Osteoblast (primary cell): ENCODE measurements around the gene PCDHA2. TPM values are rescaled to one million over a fixed set of nuclear protein-coding genes. Genes with fewer than 3 reads are reported as not detected.
"Not testable (repeated sequence)": the region's sequence is repeated elsewhere in the genome, so short reads cannot be mapped to it uniquely, and the experiment has no call there.

Experiments
- DNase-seq: peaks from one replicate; pipeline ENCODE4 v3.0.0; 2011; ENCODE audit warnings: low spot score, mixed read lengths; ENCODE audit not compliant: insufficient read length; ENCODE audit errors: missing footprints
- H2AFZ ChIP-seq: 2 replicates; pipeline ENCODE4 v1.6.0; 2011; ENCODE audit warnings: mild to moderate bottlenecking, low read length
- H3K27ac ChIP-seq: 2 replicates; pipeline ENCODE4 v1.5.1; 2011; ENCODE audit warnings: mild to moderate bottlenecking, low read depth, low read length, moderate library complexity
- H3K27me3 ChIP-seq: 2 replicates; pipeline ENCODE4 v1.6.0; 2012; ENCODE audit warnings: mild to moderate bottlenecking, control low read depth, inconsistent platforms, low read length, moderate library complexity; ENCODE audit not compliant: insufficient read depth
- H3K36me3 ChIP-seq: 2 replicates; pipeline ENCODE4 v1.5.1; 2011; ENCODE audit warnings: mild to moderate bottlenecking, low read length, control low read depth, moderate library complexity; ENCODE audit not compliant: insufficient read depth
- H3K4me1 ChIP-seq: 2 replicates; pipeline ENCODE4 v1.5.1; 2011; ENCODE audit warnings: mild to moderate bottlenecking, low read length, control low read depth, moderate library complexity; ENCODE audit not compliant: insufficient read depth
- H3K4me2 ChIP-seq: 2 replicates; pipeline ENCODE4 v1.6.0; 2011; ENCODE audit warnings: mild to moderate bottlenecking, low read length; ENCODE audit not compliant: insufficient read depth
- H3K4me3 ChIP-seq: fragments of 200-600 bp; sonication (generic); 3 replicates; pipeline ENCODE4 v1.5.1; 2012; ENCODE audit warnings: mild to moderate bottlenecking, low read length, inconsistent platforms; ENCODE audit not compliant: insufficient read depth
- H3K79me2 ChIP-seq: 2 replicates; pipeline ENCODE4 v1.6.0; 2012; ENCODE audit warnings: mild to moderate bottlenecking, low read length, control low read depth, inconsistent platforms; ENCODE audit not compliant: insufficient read depth
- H3K9me3 ChIP-seq: 2 replicates; pipeline ENCODE4 v1.5.1; 2011; ENCODE audit warnings: low read depth, low read length, control low read depth
- H4K20me1 ChIP-seq: 2 replicates; pipeline ENCODE4 v1.6.0; 2012; ENCODE audit warnings: mild to moderate bottlenecking, low read length, control low read depth; ENCODE audit not compliant: insufficient read depth
- total RNA-seq: library from RNA; depleted of rRNA; stranded (reverse); fragments of >200 nt; gene quantifications from 2 replicates; pipeline ENCODE4 v1.2.3, GENCODE V29; 2012
- TF ChIP-seq, protein P1 (sequence below): IDR thresholded peaks from 2 replicates; pipeline ENCODE4 v1.5.1; 2011; ENCODE audit warnings: mild to moderate bottlenecking, low read depth, low read length, moderate library complexity; ENCODE audit errors: extremely low read depth

PCDHA2 gene
- total RNA-seq, 1 donor, result under 0.01 TPM

DNA sequence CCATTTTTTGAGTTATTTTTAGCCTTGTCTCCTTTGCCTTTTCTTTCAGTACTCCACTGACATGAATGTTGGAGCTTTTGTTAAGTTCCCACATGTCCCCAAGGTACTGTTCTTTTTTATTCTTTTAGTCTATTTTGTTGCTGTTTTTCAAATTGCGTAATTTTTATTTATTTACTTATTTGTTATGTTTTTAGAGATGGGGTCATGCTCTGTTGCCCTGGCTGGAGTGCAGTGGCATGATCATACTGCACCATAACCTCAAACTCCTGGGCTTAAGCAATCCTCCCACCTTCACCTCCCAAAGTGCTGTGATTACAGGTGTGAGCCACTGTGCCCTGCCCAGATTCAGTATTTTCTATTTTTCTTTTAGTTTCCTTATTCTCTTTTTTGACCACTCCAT, 14.1 kb upstream of the PCDHA2 start:
- TF ChIP-seq, protein P1, sequence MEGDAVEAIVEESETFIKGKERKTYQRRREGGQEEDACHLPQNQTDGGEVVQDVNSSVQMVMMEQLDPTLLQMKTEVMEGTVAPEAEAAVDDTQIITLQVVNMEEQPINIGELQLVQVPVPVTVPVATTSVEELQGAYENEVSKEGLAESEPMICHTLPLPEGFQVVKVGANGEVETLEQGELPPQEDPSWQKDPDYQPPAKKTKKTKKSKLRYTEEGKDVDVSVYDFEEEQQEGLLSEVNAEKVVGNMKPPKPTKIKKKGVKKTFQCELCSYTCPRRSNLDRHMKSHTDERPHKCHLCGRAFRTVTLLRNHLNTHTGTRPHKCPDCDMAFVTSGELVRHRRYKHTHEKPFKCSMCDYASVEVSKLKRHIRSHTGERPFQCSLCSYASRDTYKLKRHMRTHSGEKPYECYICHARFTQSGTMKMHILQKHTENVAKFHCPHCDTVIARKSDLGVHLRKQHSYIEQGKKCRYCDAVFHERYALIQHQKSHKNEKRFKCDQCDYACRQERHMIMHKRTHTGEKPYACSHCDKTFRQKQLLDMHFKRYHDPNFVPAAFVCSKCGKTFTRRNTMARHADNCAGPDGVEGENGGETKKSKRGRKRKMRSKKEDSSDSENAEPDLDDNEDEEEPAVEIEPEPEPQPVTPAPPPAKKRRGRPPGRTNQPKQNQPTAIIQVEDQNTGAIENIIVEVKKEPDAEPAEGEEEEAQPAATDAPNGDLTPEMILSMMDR, result no peak
- Histone ChIP-seq H3K27me3 (no peaks in the 10 kb centered on the region), H3K4me1 (no peaks in the 10 kb centered on the region), H3K9me3 (no peaks in the 10 kb centered on the region), H3K36me3 (no peaks in the 10 kb centered on the region), H3K4me2 (no peak overlapping the region), H2AFZ (no peak overlapping the region), H3K79me2 (no peaks in the 10 kb centered on the region), H3K27ac (no peak overlapping the region), H4K20me1 (no peaks in the 10 kb centered on the region), H3K4me3 (no peak overlapping the region)
- DNase-seq, result no peak

DNA sequence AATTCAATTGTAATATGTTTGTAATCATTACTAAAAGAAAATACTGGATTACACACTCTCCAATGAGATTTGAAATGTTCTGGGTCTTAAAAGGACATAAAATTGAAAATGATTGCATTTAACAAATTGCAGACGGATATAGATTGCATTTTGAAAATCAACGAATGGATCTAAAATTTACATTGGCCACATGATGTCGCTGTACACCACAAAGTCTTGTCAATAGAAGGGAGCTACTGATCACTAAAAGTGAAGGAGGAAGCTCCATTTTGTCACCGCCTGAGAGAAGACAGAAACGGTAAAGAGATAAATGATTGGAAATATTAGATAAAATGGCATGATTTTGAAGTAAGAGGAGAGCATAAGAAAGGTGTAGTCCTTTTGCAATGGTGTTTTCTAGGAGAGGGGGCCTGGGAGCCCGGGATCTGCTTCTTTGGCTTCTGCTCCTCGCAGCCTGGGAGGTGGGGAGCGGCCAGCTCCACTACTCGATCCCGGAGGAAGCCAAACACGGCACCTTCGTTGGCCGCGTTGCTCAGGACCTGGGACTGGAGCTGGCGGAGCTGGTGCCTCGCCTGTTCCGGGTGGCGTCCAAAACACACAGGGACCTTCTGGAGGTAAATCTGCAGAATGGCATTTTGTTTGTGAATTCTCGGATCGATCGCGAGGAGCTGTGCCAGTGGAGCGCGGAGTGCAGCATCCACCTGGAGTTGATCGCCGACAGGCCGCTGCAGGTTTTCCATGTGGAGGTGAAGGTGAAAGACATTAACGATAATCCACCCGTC, 8.6 kb upstream of the PCDHA2 start, which contains the start of gene PCDHA1:
TSS of gene PCDHA1 (plus strand) at position 236 of the 782 bp plus-strand sequence.
- Histone ChIP-seq H3K27me3 (no peaks in the 10 kb centered on the region), H3K4me1 (no peaks in the 10 kb centered on the region), H4K20me1 (no peaks in the 10 kb centered on the region), H3K36me3 (no peaks in the 10 kb centered on the region), H3K79me2 (no peaks in the 10 kb centered on the region), H2AFZ (no peak within 1 kb of the TSS), H3K9me3 (peaks cover 4% of the 10 kb centered on the region), H3K4me3 (no peak within 1 kb of the TSS), H3K4me2 (no peak within 1 kb of the TSS), H3K27ac (no peak within 1 kb of the TSS)
- TF ChIP-seq, protein P1, result no peak
- no peak for DNase-seq

DNA sequence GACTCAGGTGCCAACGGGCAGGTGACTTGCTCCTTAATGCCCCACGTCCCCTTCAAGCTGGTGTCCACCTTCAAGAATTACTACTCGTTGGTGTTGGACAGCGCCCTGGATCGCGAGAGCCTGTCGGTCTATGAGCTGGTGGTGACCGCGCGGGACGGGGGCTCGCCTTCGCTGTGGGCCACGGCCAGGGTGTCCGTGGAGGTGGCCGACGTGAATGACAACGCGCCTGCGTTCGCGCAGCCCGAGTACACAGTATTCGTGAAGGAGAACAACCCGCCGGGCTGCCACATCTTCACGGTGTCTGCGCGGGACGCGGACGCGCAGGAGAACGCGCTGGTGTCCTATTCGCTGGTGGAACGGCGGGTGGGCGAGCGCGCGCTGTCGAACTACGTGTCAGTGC, 7.2 kb upstream of the PCDHA2 start:
- H3K36me3 ChIP-seq, H3K9me3 ChIP-seq, H3K79me2 ChIP-seq, H3K4me3 ChIP-seq, DNase-seq, H2AFZ ChIP-seq, H3K4me1 ChIP-seq, H3K4me2 ChIP-seq, H3K27ac ChIP-seq, H3K27me3 ChIP-seq, H4K20me1 ChIP-seq: not testable (repeated sequence)

DNA sequence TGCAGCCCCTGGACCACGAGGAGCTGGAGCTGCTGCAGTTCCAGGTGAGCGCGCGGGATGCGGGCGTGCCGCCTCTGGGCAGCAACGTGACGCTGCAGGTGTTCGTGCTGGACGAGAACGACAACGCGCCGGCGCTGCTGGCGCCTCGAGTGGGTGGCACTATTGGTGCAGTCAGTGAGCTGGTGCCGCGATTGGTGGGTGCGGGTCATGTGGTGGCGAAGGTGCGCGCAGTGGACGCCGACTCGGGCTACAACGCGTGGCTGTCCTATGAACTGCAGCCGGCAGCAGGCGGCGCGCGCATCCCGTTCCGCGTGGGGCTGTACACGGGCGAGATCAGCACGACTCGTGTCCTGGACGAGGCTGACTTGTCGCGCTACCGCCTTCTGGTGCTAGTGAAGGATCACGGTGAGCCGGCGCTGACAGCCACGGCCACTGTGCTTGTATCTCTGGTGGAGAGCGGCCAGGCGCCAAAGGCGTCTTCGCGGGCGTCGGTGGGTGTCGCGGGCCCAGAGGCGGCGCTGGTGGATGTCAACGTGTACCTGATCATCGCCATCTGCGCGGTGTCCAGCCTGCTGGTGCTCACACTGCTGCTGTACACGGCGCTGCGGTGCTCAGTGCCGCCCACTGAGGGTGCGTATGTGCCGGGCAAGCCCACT, 6.7 kb upstream of the PCDHA2 start:
- not testable (repeated sequence) for H3K9me3 ChIP-seq, H3K79me2 ChIP-seq, H3K36me3 ChIP-seq, H3K4me1 ChIP-seq, H3K27me3 ChIP-seq, H2AFZ ChIP-seq, DNase-seq, H3K4me3 ChIP-seq, H4K20me1 ChIP-seq, H3K4me2 ChIP-seq, H3K27ac ChIP-seq

DNA sequence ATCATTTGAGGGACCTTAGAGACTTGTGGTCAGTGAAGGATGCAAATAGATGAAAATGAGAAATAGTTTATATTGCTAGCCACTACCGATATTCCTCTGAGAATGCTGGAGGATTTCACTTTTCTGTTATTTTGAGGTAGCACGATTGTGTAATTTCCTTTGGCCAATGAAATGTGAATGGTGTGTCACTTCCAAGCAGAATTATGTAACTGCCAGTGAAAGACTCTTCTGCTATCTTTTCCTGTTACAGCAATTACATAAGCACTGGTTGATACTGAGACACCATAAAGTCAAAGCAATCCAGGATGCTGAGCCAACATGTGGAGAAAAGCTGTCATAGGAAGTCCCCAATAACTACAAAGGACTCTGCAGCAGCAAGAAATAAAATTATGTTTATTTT, 3.6 kb upstream of the PCDHA2 start:
- no peak overlapping the region for H2AFZ ChIP-seq
- H3K27ac ChIP-seq, result no peak overlapping the region
- peaks cover 4% of the 10 kb centered on the region for H3K9me3 ChIP-seq
- DNase-seq, result no peak
- H3K36me3 ChIP-seq, result no peaks in the 10 kb centered on the region
- H3K27me3 ChIP-seq, result no peaks in the 10 kb centered on the region
- no peak overlapping the region for H3K4me3 ChIP-seq
- no peaks in the 10 kb centered on the region for H3K4me1 ChIP-seq
- H3K79me2 ChIP-seq, result no peaks in the 10 kb centered on the region
- H3K4me2 ChIP-seq, result no peak overlapping the region
- TF ChIP-seq, protein P1, result no peak
- no peaks in the 10 kb centered on the region for H4K20me1 ChIP-seq
